T-cell (primary cell): ENCODE measurements around the gene RAI1. TPM values are rescaled to one million over a fixed set of nuclear protein-coding genes. Genes with fewer than 3 reads are reported as not detected.
"Not testable (repeated sequence)": the region's sequence is repeated elsewhere in the genome, so short reads cannot be mapped to it uniquely, and the experiment has no call there.

Source experiments
- ATAC-seq, 4 experiments: fragments of 200-7000 bp in 3 of 4; fragments of 150-1000 bp in 1 of 4; cut with Tn5 transposase; replicated peaks in 1 of 4; 1 replicate in 3 of 4; 2 replicates in 1 of 4; pipeline ENCODE4 v1.10.0; 2021; ENCODE audit warnings: moderate library complexity in 3 of 4, mild to moderate bottlenecking in 2 of 4, moderate number of reproducible peaks in 1 of 4
- CTCF ChIA-PET, 2 donors: fragments of 300-600 bp; sonication (Branson Sonifier 250); formaldehyde crosslinking; loops; one replicate each; lab custom pipeline; 2022; ENCODE audit warnings: antibody characterized with exemption in 2 of 2; lab: Charles Lee
- POLR2A ChIA-PET, 2 donors: fragments of 300-600 bp; sonication (Branson Sonifier 250); formaldehyde crosslinking; loops; one replicate each; lab custom pipeline; 2022; ENCODE audit warnings: antibody characterized with exemption in 2 of 2; lab: Charles Lee
- DNase-seq, 35 experiments: peaks; one replicate each; pipeline versions ENCODE4 v3.0.0 to v3.0.0-alpha.2; 2013 to 2023
- H3K27ac ChIP-seq: one replicate; pipeline ENCODE4 v1.5.1; 2013; ENCODE audit warnings: low read length
- H3K27me3 ChIP-seq, 2 experiments: replicated peaks in 1 of 2; 1 replicate in 1 of 2; 2 replicates in 1 of 2; pipeline versions ENCODE4 v1.6.1 to v1.7.0; 2013; ENCODE audit warnings: low read length in 1 of 2, mixed read lengths in 1 of 2; ENCODE audit not compliant: control insufficient read depth in 2 of 2, insufficient read depth in 2 of 2; ENCODE audit errors: extremely low read depth in 1 of 2
- H3K36me3 ChIP-seq, 2 donors: 1 replicate in 1 of 2; 2 replicates in 1 of 2; pipeline versions ENCODE4 v1.6.1 to v1.7.0; 2013; ENCODE audit warnings: low read length in 1 of 2; ENCODE audit not compliant: control insufficient read depth in 2 of 2, insufficient read depth in 1 of 2; ENCODE audit errors: extremely low read depth in 1 of 2
- H3K4me1 ChIP-seq, 2 experiments: 1 replicate in 1 of 2; 2 replicates in 1 of 2; pipeline versions ENCODE4 v1.6.1 to v1.7.0; 2013; ENCODE audit warnings: low read length in 2 of 2, mixed read lengths in 1 of 2; ENCODE audit not compliant: insufficient read depth in 2 of 2, control insufficient read depth in 1 of 2; ENCODE audit errors: extremely low read depth in 1 of 2
- H3K4me3 ChIP-seq, 2 donors: 1 replicate in 1 of 2; 2 replicates in 1 of 2; pipeline versions ENCODE4 v1.5.1 to v1.7.0; 2013; ENCODE audit warnings: mild to moderate bottlenecking in 2 of 2, low read length in 1 of 2, moderate library complexity in 1 of 2; ENCODE audit not compliant: control insufficient read depth in 1 of 2; ENCODE audit errors: extremely low read depth in 1 of 2
- H3K9me3 ChIP-seq: 2 replicates; pipeline ENCODE4 v1.7.0; 2013
- H3K27ac Mint-ChIP-seq, 2 donors: one replicate each; pipeline ENCODE4 v1.8.0; 2020 to 2021; ENCODE audit warnings: mild to moderate bottlenecking in 2 of 2, mixed read lengths in 2 of 2
- H3K27me3 Mint-ChIP-seq, 2 donors: one replicate each; pipeline ENCODE4 v1.8.0; 2021 to 2022; ENCODE audit warnings: mixed read lengths in 2 of 2
- H3K36me3 Mint-ChIP-seq: one replicate; pipeline ENCODE4 v1.8.0; 2021; ENCODE audit warnings: mixed read lengths
- H3K4me1 Mint-ChIP-seq, 3 donors: one replicate each; pipeline ENCODE4 v1.8.0; 2020 to 2022; ENCODE audit warnings: mixed read lengths in 3 of 3, mild to moderate bottlenecking in 1 of 3
- H3K4me3 Mint-ChIP-seq, 3 donors: one replicate each; pipeline ENCODE4 v1.8.0; 2020 to 2022; ENCODE audit warnings: mild to moderate bottlenecking in 3 of 3, mixed read lengths in 3 of 3, moderate library complexity in 3 of 3
- H3K9me3 Mint-ChIP-seq, 3 donors: one replicate each; pipeline ENCODE4 v1.8.0; 2020 to 2022; ENCODE audit warnings: mixed read lengths in 3 of 3
- WGBS: methylation state at CpG from one replicate; pipeline ENCODE4 v1.1.5; 2013; ENCODE audit warnings: missing lambda C conversion rate; ENCODE audit not compliant: insufficient coverage; 5-methylcytosine and 5-hydroxymethylcytosine counted together
- total RNA-seq, 35 experiments: library from RNA in 6 of 35; stranded (reverse) in 6 of 35; fragments of 120-200 nt in 1 of 35; gene quantifications; one replicate each; pipeline versions ENCODE4 v1.2.1 to v1.2.4 and lab custom pipeline; 2013 to 2026

The RAI1 gene
- total RNA-seq, 5 donors from 2014 or later (not counting 1 experiment from before 2014, with no cell fraction given) = 20.1 to 31.2 (median 24.5) TPM

- CTCF ChIA-PET = no interaction called here
- 100% methylated on average over 1 of the region's 4 CpGs for WGBS
- H3K4me1 Mint-ChIP-seq = peaks cover 61 to 69% (median 68%) of the 10 kb centered on the region in 3 donors
- Histone ChIP-seq H3K9me3 (no peaks in the 10 kb centered on the region), H3K4me3 (no peak overlapping the region), H3K36me3 (peaks cover 0 to 3% of the 10 kb centered on the region in 2 donors), H3K27me3 (no peaks in the 10 kb centered on the region), H3K27ac (no peak overlapping the region), H3K4me1 (peaks cover 41 to 51% of the 10 kb centered on the region in 2 experiments)
- ATAC-seq (no peak), DNase-seq (no peak)
- no peaks in the 10 kb centered on the region for H3K36me3 Mint-ChIP-seq
- POLR2A ChIA-PET = no interaction called here
- H3K27me3 Mint-ChIP-seq = no peaks in the 10 kb centered on the region
- H3K4me3 Mint-ChIP-seq = no peak overlapping the region
- no peaks in the 10 kb centered on the region for H3K9me3 Mint-ChIP-seq
- H3K27ac Mint-ChIP-seq = peak overlapping the region in 1 of 2 donors; percentile 58
These were observed 8.1 kb downstream of the RAI1 start for GRCh38 chr17:17689312-17689711.

- H3K27me3 Mint-ChIP-seq, H3K36me3 ChIP-seq, H3K36me3 Mint-ChIP-seq, H3K9me3 Mint-ChIP-seq, H3K27ac ChIP-seq, H3K27me3 ChIP-seq, DNase-seq, H3K4me3 ChIP-seq, ATAC-seq, H3K9me3 ChIP-seq: not testable (repeated sequence)
- peaks cover 59 to 64% (median 63%) of the 10 kb centered on the region in 3 donors for H3K4me1 Mint-ChIP-seq
- 71% methylated on average over 3 of the region's 7 CpGs for WGBS
- peak overlapping the region; percentile 98 to 99 for H3K27ac Mint-ChIP-seq
- peak overlapping the region in 1 of 3 donors; percentile 89 for H3K4me3 Mint-ChIP-seq
- ChIA-PET CTCF (interaction anchor here in 1 of 2 donors (0.5 to 0.7 kb wide), 3 partner anchors 23 to 182 kb away, joined by 3 to 4 read pairs (median 3); no protein-coding TSS in a partner anchor), POLR2A (interaction anchor here in 1 of 2 donors (0.6 kb wide), 1 partner anchor 123 kb away, joined by 5 read pairs; no protein-coding TSS in a partner anchor)
- H3K4me1 ChIP-seq = peaks cover 43 to 53% of the 10 kb centered on the region in 2 experiments
These were observed 9.0 kb downstream of the RAI1 start for GRCh38 chr17:17690233-17690632.

DNA sequence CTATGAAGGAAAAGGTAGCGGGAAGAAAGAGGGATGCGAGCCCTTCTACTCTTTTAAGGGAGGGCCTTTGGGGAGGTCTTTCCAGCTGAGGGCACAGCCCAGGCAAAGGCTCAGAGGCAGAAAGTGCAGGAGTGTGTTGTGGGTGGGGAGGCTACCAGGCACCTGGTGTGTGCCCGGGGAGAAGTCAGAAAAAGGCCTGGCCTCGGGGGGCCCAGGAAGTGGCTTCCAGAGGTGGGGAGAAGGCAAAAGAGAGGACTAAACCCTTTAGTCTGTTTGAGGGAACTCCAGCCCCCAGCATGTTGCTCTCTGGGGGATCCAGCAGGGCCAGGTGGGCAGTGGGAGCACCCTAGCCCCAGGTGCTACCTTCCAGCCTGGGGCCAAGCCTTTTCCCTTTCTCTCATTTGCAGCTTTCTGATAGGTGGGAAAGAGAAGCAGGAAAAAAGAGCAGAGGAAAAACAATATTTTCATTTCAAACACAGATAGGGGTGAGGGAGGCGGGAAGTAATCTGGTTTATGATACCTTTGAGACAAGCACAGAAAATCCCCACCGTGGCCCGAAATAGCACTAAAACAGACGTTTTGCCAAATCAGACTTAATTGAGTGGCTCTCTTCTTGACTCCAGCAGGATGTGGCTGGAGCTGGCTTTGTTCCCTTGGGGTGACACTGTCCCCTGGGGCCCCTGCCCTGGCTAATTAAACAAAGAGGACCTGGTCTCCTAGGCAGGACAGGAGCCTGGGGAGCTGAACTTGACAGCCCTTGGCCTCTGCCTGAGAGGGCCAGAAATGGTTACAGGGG lies 10.4 kb downstream of the RAI1 start:
- Mint-ChIP-seq H3K4me3 (peak overlapping the region in 1 of 3 donors; percentile 89), H3K36me3 (no peaks in the 10 kb centered on the region), H3K27ac (peak overlapping the region; percentile 98 to 99), H3K4me1 (peaks cover 60 to 64% (median 62%) of the 10 kb centered on the region in 3 donors), H3K27me3 (no peaks in the 10 kb centered on the region), H3K9me3 (no peaks in the 10 kb centered on the region)
- ATAC-seq (no peak), DNase-seq (peak in 1 of 35 experiments; percentile 31)
- 47% methylated on average over 7 of the region's 8 CpGs for WGBS
- peaks cover 48 to 54% of the 10 kb centered on the region in 2 experiments for H3K4me1 ChIP-seq
- POLR2A ChIA-PET = no interaction called here
- H3K4me3 ChIP-seq = no peak overlapping the region
- H3K27ac ChIP-seq = peak overlapping the region; percentile 5
- CTCF ChIA-PET = interaction anchor here in 1 of 2 donors (0.9 kb wide), 1 partner anchor 10 kb away, joined by 5 read pairs; no protein-coding TSS in a partner anchor
- H3K9me3 ChIP-seq = no peaks in the 10 kb centered on the region
- H3K27me3 ChIP-seq = no peaks in the 10 kb centered on the region
- H3K36me3 ChIP-seq = no peaks in the 10 kb centered on the region

DNA sequence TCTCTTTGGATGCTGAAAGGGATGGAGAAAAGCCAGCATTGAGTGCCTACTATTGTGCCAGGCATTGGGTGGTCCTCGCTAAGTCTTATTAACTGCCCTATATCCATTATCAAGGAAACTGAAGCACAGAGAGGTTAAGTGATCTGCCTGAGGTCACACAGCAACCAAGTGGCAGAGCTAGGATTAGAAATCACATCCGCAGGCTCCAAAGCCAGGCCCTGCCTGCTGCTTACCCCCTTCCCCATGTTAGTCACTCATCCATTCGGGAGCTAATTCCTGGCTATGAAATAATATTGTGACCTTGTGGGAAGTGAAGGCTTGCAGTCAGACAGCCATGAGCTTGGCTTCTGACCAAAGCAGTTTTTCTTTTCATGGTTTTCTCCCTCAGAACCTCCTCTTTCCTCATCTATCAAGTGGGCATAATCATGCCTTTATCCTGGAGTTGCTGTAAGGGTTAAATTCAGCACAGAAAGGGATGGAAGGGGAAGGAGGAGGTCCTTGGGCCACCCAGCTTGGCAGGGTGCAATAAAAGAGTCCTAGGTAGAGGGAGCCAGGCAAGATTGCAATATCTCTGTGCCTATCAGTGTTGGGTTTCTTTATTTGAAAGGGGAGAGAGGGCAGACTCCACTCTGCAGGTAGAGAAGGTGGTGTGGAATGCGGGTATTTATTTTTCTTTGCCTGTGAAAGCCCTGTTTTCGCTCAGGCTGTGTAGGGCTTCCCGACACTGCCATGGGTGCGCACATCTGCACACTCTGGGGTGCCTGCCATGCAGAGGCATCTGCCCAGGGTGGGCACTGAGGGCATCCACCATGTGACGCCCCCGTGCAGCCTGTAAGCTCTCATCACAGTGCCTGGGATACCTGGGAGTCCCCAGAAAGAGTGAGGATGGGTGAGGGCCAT lies 11.3 kb downstream of the RAI1 start:
- H3K4me3 Mint-ChIP-seq = peak overlapping the region; percentile 17 to 89 (median 31)
- Histone ChIP-seq H3K27me3 (no peaks in the 10 kb centered on the region), H3K9me3 (no peaks in the 10 kb centered on the region), H3K4me3 (no peak overlapping the region), H3K27ac (peak overlapping the region; percentile 95), H3K36me3 (no peaks in the 10 kb centered on the region), H3K4me1 (peaks cover 48 to 59% of the 10 kb centered on the region in 2 experiments)
- ChIA-PET POLR2A (interaction anchor here in 1 of 2 donors (0.6 kb wide), 1 partner anchor 171 kb away, joined by 4 read pairs; no protein-coding TSS in a partner anchor), CTCF (no interaction called here)
- ATAC-seq (no peak), DNase-seq (no peak)
- 100% methylated on average over 2 of the region's 9 CpGs for WGBS
- no peaks in the 10 kb centered on the region for H3K27me3 Mint-ChIP-seq
- H3K27ac Mint-ChIP-seq = peak overlapping the region; percentile 98 to 99
- peaks cover 59 to 64% (median 63%) of the 10 kb centered on the region in 3 donors for H3K4me1 Mint-ChIP-seq
- H3K9me3 Mint-ChIP-seq = no peaks in the 10 kb centered on the region
- no peaks in the 10 kb centered on the region for H3K36me3 Mint-ChIP-seq

DNA sequence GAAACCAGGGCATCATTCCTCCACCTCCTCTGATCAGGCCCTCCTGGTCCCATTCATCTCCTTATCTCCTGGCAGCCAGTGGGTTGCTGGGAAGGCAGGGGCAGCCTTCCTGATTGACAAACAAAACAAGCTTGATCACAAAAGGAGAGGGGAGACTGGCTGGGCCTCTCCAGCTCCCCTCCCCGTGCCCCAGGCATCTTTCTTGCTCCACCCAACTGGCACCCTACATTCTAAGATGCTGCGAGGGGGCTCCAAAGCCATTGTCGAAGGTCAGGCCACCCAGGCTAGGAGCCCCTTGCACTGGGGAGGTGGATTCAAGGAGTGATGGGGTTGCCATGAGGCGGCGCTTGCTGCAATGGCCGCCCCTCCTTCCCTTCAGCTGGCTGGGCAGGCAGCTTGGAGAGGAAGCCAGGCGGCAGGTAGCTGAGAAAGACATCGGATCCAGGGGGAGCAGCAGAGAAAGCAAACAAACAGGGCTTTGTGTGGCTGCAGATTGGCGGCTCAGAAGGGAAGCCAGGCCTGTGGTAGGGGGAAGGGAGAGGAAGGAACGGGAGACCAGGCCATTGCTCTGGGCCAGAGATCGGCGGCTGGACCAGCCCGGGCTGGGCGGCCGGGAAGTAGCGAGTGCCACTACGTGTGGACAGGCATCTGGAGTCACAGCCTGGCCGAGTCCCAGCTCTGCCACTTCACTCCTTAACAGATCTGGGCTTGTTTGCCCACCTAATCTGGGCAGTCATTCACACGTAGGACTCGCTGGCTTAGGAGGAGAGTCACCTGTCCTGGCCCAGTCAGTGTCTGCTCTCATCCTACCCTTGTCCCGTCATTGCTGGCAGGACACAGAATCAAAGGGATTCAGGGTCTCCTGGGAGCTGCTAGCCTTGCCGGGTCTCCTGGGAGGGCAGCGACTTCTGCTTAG lies 12.3 kb downstream of the RAI1 start:
- no peaks in the 10 kb centered on the region for H3K36me3 ChIP-seq
- POLR2A ChIA-PET = no interaction called here
- Mint-ChIP-seq H3K4me3 (peak overlapping the region; percentile 68 to 89 (median 86)), H3K36me3 (no peaks in the 10 kb centered on the region), H3K27ac (peak overlapping the region; percentile 98 to 99), H3K27me3 (no peaks in the 10 kb centered on the region), H3K4me1 (peaks cover 59 to 66% (median 64%) of the 10 kb centered on the region in 3 donors), H3K9me3 (no peaks in the 10 kb centered on the region)
- peaks cover 51 to 66% of the 10 kb centered on the region in 2 experiments for H3K4me1 ChIP-seq
- peak overlapping the region; percentile 6 to 98 for H3K4me3 ChIP-seq
- no peaks in the 10 kb centered on the region for H3K27me3 ChIP-seq
- H3K27ac ChIP-seq = peak overlapping the region; percentile 95
- ATAC-seq (no peak), DNase-seq (peak in 1 of 35 experiments; percentile 14)
- 80% methylated on average over 19 of the region's 23 CpGs for WGBS
- CTCF ChIA-PET = interaction anchor here in 1 of 2 donors (0.6 kb wide), 1 partner anchor 198 kb away, joined by 3 read pairs; the partner anchor contains the start of gene RASD1
- no peaks in the 10 kb centered on the region for H3K9me3 ChIP-seq
